GM04503 (cell line): Measurements from ENCODE around the gene CFAP119.

Experiments
- DNase-seq: peaks from one replicate; pipeline ENCODE4 v3.0.0-alpha.2; 2012; ENCODE audit warnings: low read depth

The CFAP119 gene

DNA sequence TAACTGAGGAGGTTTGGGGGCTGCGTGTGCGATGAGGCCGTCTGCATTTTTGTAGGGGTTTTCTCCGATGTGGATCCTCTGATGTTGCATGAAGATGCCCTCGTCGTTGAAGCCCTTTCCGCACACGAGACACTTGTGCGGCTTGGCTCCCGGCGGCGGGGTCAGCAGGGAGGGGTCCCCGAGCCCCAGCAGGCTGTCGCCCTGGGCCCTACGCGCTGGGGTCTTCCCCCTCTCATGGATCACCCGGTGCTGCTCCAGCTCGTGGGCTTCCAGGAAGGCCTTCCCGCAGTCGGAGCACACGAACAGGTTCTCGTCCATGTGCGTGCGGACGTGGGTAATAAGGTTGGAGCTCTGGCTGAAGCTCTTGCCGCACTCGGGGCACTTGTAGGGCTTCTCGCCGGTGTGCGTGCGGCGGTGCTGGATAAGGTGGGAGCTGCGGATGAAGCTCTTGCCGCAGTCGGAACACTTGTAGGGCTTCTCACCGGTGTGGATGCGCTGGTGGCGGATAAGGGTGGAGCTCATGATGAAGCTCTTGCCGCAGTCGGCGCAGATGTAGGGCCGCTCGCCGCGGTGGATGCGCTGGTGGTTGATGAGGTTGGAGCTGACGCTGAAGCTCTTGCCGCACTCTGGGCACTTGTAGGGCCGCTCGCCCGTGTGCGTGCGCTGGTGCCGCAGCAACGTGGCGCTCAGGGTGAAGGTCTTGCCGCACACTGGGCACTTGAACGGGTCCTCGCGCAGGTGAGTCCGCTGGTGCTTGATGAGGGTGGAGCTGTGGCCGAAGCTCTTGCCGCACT is 20.8 kb upstream of the CFAP119 start:
- DNase-seq = no peak

DNA sequence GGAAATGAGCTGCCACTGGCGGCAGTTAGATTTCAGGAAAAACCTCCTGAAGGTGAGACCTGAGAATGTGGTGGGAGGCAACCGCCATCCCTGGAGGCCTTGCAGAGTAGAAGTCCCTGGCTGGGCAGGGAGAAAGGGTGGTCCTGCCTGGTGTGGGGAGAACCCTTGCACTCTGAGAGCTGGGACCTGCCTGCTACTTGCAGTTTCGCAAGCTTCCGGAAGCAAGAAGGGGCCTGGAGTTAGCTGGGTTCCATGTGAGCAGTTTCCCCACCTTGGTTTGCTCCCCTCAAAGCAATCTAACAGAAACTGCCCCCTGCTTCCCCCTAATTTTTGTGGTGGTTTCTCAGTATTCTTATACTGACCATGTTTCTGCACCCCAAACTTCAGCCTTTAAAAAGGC is 18.7 kb upstream of the CFAP119 start:
- DNase-seq = no peak

DNA sequence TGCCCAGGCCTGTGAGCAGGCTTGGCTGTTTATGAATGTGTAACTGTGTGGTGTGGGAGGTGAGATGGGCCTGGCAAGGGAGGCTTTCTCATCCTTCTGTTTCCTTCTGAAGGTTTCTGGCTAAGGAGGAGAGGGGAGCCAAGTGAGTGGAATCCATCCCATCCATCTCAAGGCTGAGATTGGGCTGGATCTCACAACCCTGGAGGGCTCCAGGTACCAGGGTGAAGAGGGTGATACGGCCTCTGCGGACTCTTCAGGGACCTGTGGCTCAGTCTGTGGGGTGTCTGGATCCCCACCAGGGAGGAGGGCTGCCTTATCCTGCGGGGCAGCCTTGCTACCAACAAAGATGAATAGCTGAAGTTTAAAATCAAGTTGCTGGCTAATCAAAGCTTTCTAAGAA is 18.2 kb upstream of the CFAP119 start:
- DNase-seq = no peak

DNA sequence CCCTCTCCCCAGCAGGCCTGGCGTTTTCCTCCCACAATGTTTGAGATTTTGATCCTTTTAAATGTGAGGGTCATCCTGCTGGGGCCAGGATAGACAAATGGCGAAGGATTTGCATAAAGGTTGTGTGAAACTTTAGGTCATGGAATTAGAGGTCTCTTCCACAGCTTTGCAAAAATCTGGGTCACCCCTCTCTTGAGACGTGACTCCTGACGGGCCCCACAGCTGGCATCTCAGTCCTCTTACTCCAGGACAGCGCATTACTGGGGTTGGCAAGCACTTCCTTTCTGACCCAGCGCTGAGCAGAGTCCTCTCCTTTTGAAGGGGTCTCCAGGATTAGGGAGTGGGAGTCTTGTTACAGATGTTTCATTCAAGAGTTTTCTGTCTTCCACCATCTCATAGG is 17.7 kb upstream of the CFAP119 start:
- DNase-seq = no peak

DNA sequence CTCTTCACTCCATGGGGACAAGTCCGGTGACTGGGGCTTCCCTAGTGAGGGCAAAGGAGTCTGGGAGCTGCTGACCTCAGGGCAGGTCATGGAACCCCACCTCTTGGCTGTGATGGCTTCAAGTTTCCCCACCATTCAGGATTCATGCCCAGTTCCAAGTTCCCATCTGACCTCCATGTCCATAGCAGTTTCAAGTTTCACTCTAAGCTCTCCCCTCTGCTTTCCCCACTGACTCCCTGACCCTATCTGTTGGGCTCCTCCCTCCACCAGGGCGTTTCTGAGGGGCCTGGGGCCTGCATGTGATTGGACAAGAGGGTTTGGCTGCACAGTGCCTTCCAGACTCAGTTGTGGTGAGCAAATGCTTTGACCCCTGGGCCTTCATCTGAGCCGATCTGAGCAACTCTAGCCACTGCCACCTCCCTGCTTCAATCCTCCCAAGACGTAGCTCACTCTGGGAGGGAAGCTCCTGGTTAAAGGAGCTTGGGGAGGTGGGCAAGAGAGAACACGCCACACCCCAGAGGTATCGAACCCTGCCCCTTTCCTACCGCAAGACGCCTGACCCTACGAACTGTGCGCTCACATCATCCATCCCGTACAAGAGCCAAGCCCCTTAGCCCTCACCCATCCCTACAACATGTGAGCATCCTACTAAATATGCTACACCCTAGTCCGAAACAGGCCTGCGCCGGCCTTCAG is 16.8 kb upstream of the CFAP119 start:
- DNase-seq = no peak

DNA sequence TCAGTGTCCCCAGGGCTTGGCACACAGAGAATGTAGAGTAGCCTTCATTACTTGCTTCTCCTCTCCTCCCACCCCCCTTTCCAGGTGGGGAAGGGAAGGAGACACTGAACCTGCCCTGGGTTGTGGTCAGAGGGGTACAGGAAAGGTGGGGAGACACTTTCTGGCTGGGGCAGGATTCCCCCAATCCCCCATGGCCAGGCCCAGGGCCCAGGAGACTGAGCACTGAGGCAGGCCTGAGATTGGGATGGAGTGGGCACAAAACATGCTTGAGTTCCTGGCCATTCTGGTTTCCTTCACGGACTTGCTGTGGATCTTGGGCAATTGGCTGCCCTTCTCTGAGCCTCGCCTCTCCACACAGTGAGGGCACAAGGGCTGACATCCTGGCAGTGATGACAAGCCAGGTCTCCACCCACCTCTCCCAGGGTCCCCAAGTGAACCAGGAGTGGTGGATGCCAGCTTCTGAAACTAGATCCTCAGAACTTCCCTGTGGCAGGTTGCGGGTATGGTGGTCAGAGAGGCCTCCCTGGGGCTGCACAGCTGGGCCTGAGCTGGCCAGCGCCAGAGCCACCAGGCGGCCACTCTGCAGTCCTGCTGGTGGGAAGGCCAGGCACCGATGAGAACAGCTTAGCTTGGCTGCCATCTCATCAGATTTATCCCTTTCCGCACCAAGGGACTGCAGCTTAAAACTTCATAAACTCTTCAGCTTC is 15.9 kb upstream of the CFAP119 start:
- no peak for DNase-seq

DNA sequence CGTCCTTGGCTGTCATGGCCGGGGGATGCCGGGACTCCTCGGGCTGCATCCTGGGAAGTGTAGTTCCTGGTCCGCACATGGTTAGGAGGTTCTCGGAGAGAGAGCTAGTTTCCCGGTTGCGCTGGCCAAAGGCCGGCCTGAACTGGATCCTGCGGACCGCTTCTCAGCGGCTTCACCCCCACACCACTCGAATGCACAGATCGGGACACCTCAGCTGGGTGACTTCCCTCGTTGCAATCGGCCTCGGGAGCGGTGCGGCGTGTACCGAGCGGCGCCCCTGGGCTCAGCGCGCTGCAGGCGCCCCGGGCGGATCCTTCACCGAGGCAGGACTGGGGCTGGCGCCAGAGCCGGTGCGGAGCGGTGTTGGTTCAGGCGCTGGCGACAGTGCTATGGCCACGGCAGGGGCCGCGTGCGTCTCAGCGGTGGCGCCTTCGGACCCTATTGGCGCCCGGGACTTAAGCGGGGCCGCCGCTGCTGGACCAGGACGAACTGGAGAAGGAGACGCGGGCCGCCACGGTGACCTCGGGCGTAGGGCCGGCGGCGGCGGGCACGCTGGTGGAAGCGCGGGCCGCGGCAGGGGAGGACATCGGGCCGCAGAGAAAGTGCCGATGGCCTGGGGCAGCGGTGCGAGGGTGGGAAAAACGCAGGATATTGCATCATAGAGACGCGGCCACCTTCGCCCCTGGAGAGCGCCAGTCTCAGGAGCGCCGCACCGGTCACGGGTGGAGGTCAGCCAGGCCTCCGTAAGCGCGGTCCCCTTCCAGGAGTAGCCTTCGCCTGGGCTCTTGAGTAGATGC is 13.7 kb upstream of the CFAP119 start:
- peak; percentile 46 for DNase-seq

DNA sequence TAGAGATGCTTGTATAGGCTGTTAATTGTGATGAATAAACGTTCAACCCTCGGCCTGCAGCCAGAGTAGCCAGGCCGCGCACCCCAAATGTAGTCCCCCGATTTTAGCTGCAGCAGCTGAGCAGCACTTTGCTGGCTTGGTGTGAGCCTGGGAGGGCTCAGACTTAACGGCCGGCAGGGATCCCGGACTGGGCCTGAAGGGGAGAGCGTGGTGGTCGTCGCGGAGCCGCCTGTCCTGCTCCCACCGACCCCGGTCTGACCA is 13.2 kb upstream of the CFAP119 start:
- DNase-seq = no peak

DNA sequence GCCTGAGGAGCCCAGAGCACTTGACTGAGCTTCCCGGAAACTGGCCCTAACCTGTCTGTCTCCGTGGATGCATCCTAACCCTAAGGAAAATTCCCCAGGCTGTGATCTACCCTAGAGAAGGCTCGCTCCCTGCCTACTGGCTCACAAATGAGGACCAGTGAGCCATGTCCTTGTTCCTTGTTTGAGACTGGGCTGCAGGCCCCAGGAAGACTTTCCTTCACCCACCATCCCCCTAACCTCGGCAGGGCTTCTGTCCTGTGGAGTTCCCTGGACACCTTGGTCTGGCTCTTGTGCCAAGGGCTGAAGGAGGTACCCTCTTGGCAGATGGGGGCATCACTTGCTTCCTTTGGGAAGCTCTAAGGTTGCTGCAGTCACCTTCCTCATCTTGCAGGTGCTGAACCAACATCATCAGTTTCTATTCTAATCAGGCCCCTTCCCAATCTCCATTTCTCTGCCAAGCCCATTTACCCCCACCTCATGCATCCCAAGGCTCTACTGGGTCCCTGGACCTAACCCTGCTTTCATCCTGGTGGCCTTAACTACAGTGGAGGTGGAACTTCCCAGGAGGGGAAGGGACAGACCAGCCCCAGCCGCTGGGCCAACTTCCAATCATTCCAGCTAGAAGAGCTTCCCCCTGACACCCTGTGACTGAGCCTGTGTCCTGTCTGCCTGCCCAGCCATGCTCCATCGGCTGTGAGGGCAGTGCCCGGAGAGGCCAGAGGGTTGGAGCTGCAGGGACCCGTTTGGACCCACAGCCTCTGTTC is 12.7 kb upstream of the CFAP119 start:
- no peak for DNase-seq

DNA sequence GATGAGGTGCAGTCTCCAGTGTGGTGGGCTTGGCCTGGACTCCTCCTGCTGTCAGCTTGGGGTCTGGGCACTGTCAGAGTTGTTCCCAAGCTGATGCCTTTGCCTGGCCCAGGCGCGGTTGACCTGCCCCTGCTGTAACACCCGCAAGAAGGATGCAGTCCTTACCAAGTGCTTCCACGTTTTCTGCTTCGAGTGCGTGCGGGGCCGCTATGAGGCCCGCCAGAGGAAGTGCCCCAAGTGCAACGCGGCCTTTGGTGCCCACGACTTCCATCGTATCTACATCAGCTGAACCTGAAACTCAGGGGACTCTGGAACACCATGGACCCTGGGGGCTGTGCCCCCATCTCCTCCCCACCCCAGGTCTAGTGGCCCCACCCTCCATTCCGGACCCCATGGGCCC is 12.0 kb upstream of the CFAP119 start:
- no peak for DNase-seq

DNA sequence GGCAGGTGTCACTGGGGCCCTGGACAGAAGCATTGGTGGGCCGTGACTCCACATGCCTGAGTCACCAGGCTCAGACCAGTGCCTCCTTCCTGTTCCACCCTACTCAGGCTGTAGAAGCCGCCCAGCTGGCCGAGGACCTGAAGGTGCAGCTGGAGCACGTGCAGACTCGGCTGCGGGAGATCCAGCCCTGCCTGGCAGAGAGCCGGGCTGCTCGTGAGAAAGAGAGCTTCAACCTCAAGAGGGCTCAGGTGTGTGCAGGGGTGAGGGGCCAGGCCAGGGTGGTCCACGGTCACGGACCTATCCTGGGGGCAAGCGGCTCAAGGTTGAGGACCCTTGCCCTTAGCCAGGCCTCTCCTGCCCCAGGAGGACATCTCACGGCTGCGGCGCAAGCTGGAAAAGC is 9.9 kb upstream of the CFAP119 start:
- DNase-seq = no peak

DNA sequence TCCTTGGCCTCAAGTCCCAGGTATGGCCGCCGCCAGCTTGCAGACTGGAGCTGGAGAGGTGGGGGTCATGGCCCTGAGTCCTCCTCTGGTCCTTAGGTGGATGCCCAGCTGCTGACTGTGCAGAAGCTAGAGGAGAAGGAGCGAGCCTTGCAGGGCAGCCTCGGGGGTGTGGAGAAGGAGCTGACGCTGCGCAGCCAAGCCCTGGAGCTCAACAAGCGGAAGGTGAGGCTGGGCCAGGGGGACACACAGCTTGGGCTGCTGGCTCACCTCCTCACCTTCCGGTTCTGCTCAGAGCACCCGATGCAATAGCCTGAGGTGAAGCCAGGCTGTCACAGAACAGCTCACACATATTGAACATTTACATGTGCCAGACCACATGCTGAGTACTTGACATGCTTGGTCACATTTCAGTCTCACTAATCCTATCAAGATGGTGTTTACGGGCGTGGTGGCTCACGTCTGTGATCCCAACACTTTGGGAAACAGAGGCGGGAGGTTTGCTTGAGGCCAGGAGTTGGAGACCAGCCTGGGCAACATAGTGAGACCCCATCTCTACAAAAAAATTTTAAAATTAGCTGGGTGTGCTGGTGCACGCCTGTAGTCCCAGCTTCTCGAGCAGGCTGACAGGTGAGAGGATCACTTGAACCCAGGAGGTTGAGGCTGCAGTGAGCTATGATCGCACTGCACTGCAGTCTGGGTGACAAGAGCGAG is 7.7 kb upstream of the CFAP119 start:
- DNase-seq = no peak

DNA sequence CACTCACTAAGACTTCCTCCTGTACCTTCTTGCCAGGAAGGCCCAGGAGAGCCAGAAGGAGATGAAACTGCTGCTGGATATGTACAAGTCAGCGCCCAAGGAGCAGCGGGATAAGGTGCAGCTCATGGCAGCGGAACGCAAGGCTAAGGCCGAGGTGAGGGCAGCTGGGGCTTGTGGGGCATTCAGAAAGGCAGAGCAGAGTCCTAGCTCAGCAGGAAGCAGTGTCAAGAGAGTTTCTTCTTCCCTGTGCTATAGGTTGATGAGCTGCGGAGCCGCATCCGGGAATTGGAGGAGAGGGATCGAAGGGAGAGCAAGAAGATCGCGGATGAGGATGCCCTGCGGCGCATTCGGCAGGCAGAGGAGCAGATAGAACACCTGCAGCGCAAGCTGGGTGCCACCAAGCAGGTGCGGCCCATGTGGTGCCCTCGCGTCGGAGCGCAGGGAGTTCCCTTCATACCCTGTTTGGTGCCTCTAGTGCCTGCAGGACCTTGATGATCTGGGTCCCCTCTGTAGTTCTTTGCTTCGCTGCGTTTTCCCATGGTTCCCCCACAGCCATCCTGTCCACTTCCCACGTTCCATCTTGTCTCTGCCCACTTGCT is 6.8 kb upstream of the CFAP119 start:
- no peak for DNase-seq

DNA sequence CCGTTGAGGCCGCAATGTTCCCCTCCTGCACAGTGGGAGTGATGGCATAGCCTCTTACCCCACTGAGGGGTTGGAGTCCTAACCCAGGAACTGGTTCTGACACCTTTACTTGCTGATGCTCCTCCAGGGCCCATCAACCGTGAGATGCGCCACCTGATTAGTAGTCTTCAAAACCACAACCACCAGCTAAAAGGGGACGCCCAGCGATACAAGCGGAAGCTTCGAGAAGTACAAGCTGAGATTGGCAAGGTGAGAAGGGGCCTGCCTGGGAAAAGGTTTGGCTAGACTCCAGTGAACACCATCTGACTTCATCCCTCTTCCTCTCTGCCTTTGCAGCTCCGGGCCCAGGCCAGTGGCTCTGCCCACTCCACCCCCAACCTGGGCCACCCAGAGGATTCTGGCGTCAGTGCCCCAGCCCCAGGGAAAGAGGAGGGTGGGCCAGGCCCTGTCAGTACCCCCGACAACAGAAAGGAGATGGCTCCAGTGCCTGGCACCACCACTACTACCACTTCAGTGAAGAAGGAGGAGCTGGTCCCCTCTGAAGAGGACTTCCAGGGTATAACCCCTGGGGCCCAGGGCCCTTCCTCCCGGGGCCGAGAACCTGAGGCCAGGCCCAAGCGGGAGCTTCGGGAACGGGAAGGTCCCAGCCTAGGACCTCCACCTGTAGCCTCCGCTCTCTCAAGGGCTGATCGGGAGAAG is 6.1 kb upstream of the CFAP119 start:
- no peak for DNase-seq

DNA sequence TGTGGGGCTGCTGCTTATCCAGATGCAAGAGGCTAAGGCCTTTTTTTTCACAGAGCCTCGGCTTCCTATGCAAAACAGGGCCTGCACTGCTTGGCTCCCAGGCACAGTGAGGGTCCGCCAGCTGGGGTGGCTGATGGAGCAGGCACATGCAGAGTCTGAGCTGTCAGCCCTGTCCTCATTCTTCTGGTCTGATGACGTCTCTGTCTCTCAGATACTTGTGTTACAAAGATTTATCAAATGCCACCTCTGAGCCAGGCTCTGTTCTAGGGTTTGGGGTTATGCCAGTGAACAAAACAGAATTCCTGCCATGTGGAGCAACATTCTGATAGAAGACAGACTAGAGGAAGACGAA is 5.0 kb upstream of the CFAP119 start:
- no peak for DNase-seq

DNA sequence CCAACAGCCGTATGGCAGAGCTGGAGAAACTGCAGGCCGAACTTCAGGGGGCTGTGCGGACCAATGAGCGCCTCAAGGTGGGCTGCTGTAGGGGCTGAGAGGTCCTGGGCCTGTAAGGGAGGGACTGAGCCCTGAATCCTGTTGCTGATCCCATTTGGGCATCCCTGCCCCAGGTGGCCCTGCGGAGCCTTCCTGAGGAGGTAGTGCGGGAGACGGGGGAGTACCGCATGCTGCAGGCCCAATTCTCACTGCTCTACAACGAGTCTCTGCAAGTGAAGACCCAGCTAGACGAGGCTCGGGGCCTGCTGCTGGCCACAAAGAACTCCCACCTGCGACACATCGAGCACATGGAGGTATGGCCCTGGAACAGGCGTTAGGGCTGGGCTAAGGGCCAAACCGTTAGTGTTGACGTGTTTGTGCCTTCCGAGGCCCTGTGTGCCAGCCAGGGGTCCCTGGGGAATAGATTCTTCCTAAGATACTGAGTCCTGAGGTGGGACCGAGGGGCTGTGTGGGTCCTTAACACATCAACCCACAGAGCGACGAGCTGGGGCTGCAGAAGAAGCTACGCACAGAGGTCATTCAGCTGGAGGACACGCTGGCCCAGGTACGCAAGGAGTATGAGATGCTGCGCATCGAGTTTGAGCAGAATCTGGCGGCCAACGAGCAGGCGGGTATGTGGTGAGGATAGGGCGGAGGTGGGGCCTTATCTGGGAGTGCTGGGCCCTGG is 4.5 kb upstream of the CFAP119 start:
- no peak for DNase-seq

DNA sequence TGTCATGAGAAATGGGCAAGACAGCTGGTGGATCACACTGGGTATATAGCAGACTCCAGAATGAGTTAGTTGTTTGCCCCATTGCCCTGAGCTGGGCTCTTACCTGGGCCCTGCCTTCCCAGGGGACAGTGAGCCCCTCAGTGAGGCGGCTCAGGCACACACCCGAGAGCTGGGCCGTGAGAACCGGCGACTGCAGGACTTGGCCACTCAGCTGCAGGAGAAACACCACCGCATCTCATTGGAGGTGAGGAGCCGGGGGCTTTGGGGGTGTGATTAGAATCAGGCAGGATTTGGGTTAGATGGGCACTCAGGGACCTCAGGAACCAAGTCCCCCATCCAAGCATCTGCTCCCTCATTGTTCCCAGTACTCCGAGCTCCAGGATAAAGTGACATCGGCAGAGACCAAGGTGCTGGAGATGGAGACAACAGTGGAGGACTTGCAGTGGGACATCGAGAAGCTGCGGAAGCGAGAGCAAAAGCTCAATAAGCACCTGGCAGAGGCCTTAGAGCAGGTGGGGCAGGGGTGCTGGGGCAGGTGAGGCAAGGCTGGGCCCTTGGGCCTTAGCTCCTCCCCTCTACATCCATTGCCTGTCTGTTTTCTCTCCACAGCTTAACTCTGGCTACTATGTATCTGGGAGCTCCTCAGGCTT is 3.1 kb upstream of the CFAP119 start:
- DNase-seq = no peak

DNA sequence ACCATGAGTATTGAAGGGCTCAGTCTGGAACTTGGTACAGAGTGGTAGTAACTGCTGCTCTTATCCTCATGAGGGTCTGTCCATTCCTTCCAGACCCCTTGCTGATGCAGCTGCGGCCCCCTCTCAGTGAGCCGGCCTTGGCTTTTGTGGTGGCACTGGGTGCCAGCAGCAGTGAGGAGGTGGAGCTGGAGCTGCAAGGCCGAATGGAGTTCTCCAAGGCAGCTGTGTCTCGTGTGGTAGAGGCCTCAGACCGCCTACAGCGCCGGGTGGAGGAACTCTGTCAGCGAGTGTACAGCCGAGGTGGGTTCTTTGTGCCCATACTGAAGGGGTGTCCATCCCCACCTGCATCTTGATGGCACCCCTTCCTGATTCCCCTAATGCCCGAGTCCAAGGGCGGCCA is 2.2 kb upstream of the CFAP119 start:
- no peak for DNase-seq
